LNCAP (cell line): ENCODE data around the gene ZIM2.

Experiments
- CTCF ChIP-seq: fragments of 450-650 bp; IDR thresholded peaks from 2 replicates; pipeline ENCODE4 v1.5.1; 2017; ENCODE audit warnings: mild to moderate bottlenecking

ZIM2 gene

GRCh38 chr19:56813531-56813930 lies 27.0 kb downstream of the ZIM2 start:
- no peak for TF ChIP-seq CTCF

- TF ChIP-seq CTCF: no peak
These were observed 29.0 kb downstream of the ZIM2 start for GRCh38 chr19:56811480-56811879.

- TF ChIP-seq CTCF: no peak
These were observed 30.3 kb downstream of the ZIM2 start for GRCh38 chr19:56810260-56810659.

GRCh38 chr19:56808717-56809392 lies 31.7 kb downstream of the ZIM2 start:
- no peak for TF ChIP-seq CTCF

GRCh38 chr19:56806639-56807038 lies 33.9 kb downstream of the ZIM2 start:
- TF ChIP-seq CTCF: no peak

- no peak for TF ChIP-seq CTCF
These were observed 62.2 kb downstream of the ZIM2 start for GRCh38 chr19:56778351-56778750.

GRCh38 chr19:56769650-56770049 lies 70.9 kb downstream of the ZIM2 start:
- TF ChIP-seq CTCF: no peak

- TF ChIP-seq CTCF: no peak
These were observed 75.4 kb downstream of the ZIM2 start for GRCh38 chr19:56765137-56765536.
